Stimulated activated CD4-positive, alpha-beta T cell treated with anti-CD3 and anti-CD28 coated beads, Interleukin-2, amount 100 ng/mL, for 4 hours (primary cell): ENCODE data around the gene KCTD10.

ENCODE experiments used
- DNase-seq: peaks from one replicate; pipeline ENCODE4 v3.0.0-alpha.2; 2020; ENCODE audit warnings: low read depth

Gene KCTD10

GRCh38 chr12:109477185-109477962 is at the start of gene KCTD10, which contains the start of gene UBE3B:
TSS of gene KCTD10 (minus strand) at chr12:109477300. CDS start at chr12:109477262, 38 bp downstream.
TSS of gene UBE3B (plus strand) at chr12:109477634. CDS start at chr12:109483552, 5,918 bp downstream.
- DNase-seq: peak; percentile 73

GRCh38 chr12:109525279-109525585 is 48.1 kb upstream of the KCTD10 start:
- DNase-seq: no peak

GRCh38 chr12:109524466-109525278 is 47.6 kb upstream of the KCTD10 start:
- DNase-seq: no peak

- no peak for DNase-seq
These were observed 46.4 kb upstream of the KCTD10 start for GRCh38 chr12:109523504-109523903.

GRCh38 chr12:109523071-109523470 is 46.0 kb upstream of the KCTD10 start:
- no peak for DNase-seq

- DNase-seq: no peak
These were observed 44.7 kb upstream of the KCTD10 start for GRCh38 chr12:109521831-109522230.

- DNase-seq: no peak
These were observed 42.7 kb upstream of the KCTD10 start for GRCh38 chr12:109519787-109520186.

GRCh38 chr12:109518820-109519665 is 41.9 kb upstream of the KCTD10 start:
- DNase-seq: peak; percentile 23

- no peak for DNase-seq
These were observed 40.5 kb upstream of the KCTD10 start for GRCh38 chr12:109517619-109518018.

GRCh38 chr12:109513977-109514376 is 36.9 kb upstream of the KCTD10 start:
- no peak for DNase-seq

GRCh38 chr12:109513051-109513450 is 36.0 kb upstream of the KCTD10 start:
- no peak for DNase-seq

- no peak for DNase-seq
These were observed 35.5 kb upstream of the KCTD10 start for GRCh38 chr12:109512608-109513007.

- DNase-seq: no peak
These were observed 33.1 kb upstream of the KCTD10 start for GRCh38 chr12:109510196-109510595.

GRCh38 chr12:109504068-109504467 is 27.0 kb upstream of the KCTD10 start:
- DNase-seq: no peak

GRCh38 chr12:109503611-109504010 is 26.5 kb upstream of the KCTD10 start:
- no peak for DNase-seq

- DNase-seq: no peak
These were observed 25.2 kb upstream of the KCTD10 start for GRCh38 chr12:109502332-109502731.

- no peak for DNase-seq
These were observed 24.2 kb upstream of the KCTD10 start for GRCh38 chr12:109501299-109501698.

GRCh38 chr12:109500406-109501185 is 23.5 kb upstream of the KCTD10 start:
- no peak for DNase-seq

GRCh38 chr12:109497675-109498074 is 20.6 kb upstream of the KCTD10 start:
- no peak for DNase-seq

GRCh38 chr12:109496306-109496705 is 19.2 kb upstream of the KCTD10 start:
- no peak for DNase-seq

GRCh38 chr12:109495012-109495411 is 17.9 kb upstream of the KCTD10 start:
- DNase-seq: no peak
